Measurements from ENCODE around the gene APBA2. TPM values are rescaled to one million over a fixed set of nuclear protein-coding genes. Genes with fewer than 3 reads are reported as not detected.

APBA2 gene
- total and polyA plus RNA-seq, 2 of the 13 experiments (the other 11 are each of a cell fraction or from before 2014, with no cell fraction given) = 0.62 to 2.3 TPM

GRCh38 chr15:28896951-28897350, 11.2 kb downstream of the APBA2 start (continued):
- no peak for TF ChIP-seq GFI1 (CRISPR knock-in tag; IDR thresholded peaks at IDR 0.05; ENCODE audit: borderline replicate concordance)
- no peak for TF ChIP-seq SOX13 (IDR thresholded peaks at IDR 0.05)
- no peak for TF ChIP-seq SOX13 (CRISPR knock-in tag; conservative IDR thresholded peaks at IDR 0.05 in 1 of 2, IDR thresholded peaks at IDR 0.05 in 1 of 2)
- no peak for TF ChIP-seq ZSCAN25 (CRISPR knock-in tag; IDR thresholded peaks at IDR 0.05)

GRCh38 chr15:28897861-28898585, 12.2 kb downstream of the APBA2 start:
- Histone ChIP-seq H3K27ac (ENCODE audit: extremely low read length, insufficient read depth, low read length) (no peak overlapping the region), H3K79me2 (ENCODE audit: insufficient read depth, low read length) (no peaks in the 10 kb centered on the region), H3K9ac (ENCODE audit: insufficient read depth, low read depth, low read length) (no peak overlapping the region), H3K9me3 (ENCODE audit: low read length) (no peaks in the 10 kb centered on the region), H2AFZ (ENCODE audit: low read length) (no peak overlapping the region), H3K4me2 (ENCODE audit: low read depth, low read length) (no peak overlapping the region), H3K4me1 (ENCODE audit: insufficient read depth, low read length) (no peaks in the 10 kb centered on the region), H4K20me1 (ENCODE audit: insufficient read depth, low read length) (no peaks in the 10 kb centered on the region), H3K27me3 (ENCODE audit: control insufficient read depth in 1 of 2, insufficient read depth in 2 of 2, low read length in 2 of 2) (0 out of 5 replicates have a peak, but pooled peaks cover 0 to 3% of the 10 kb centered on the region in 2 experiments), H3K36me3 (replicated peaks in 1 of 2; ENCODE audit: control insufficient read depth in 1 of 2, insufficient read depth in 2 of 2, low read length in 2 of 2) (no peaks in the 10 kb centered on the region), H3K4me3 (replicated peaks in 1 of 3; ENCODE audit: insufficient read depth in 1 of 3, low read depth in 2 of 3, low read length in 3 of 3) (no peak overlapping the region)
- intact Hi-C loops (cut with micrococcal nuclease; ENCODE audit: unreplicated experiment) (no loop called here), in situ Hi-C loops (cut with HindIII; ENCODE audit: extremely low pct_ligation_motif_present, low pct_unique_long_range_greater_than_20kb) (no loop called here)
- ChIA-PET CTCF (ENCODE audit: low intra/inter-chr PET ratio, low total read pairs) (no interaction called here), POLR2A (no interaction called here)
- ATAC-seq (no peak), FAIRE-seq (no peak), DNase-seq (ENCODE audit: low spot score) (no peak)
- 69% methylated on average over 13 of the region's 13 CpGs for WGBS (ENCODE audit: low lambda C conversion rate)
- no TSS peak for BruUV-seq (replicated peaks)
- TF ChIP-seq XRCC5 (optimal IDR thresholded peaks at IDR 0.05; ENCODE audit: low read length) (no peak), ZNF331 (CRISPR knock-in tag; IDR thresholded peaks at IDR 0.05) (no peak), ZNF337 (CRISPR knock-in tag; IDR thresholded peaks at IDR 0.05; ENCODE audit: borderline replicate concordance, low read depth) (no peak), YEATS2 (CRISPR knock-in tag; IDR thresholded peaks at IDR 0.05; ENCODE audit: borderline replicate concordance) (no peak), RBFOX2 (IDR thresholded peaks at IDR 0.05; ENCODE audit: low read depth, low read length) (no peak), PPARG (CRISPR knock-in tag; conservative IDR thresholded peaks at IDR 0.05) (no peak), ZNF710 (CRISPR knock-in tag; IDR thresholded peaks at IDR 0.05; ENCODE audit: borderline replicate concordance) (no peak), ZFAT (CRISPR knock-in tag; conservative IDR thresholded peaks at IDR 0.05) (no peak), ZNF713 (CRISPR knock-in tag; IDR thresholded peaks at IDR 0.05) (no peak), ZNF776 (CRISPR knock-in tag; IDR thresholded peaks at IDR 0.05) (no peak), ZNF577 (CRISPR knock-in tag; IDR thresholded peaks at IDR 0.05; ENCODE audit: borderline replicate concordance, low read depth) (no peak), JUN (CRISPR knock-in tag; IDR thresholded peaks at IDR 0.05) (no peak), ZNF790 (CRISPR knock-in tag; IDR thresholded peaks at IDR 0.05; ENCODE audit: borderline replicate concordance) (no peak), ZNF232 (CRISPR knock-in tag; IDR thresholded peaks at IDR 0.05; ENCODE audit: borderline replicate concordance) (no peak), ZNF124 (CRISPR knock-in tag; IDR thresholded peaks at IDR 0.05) (no peak), TOPORS (CRISPR knock-in tag; IDR thresholded peaks at IDR 0.05) (no peak), ZNF274 (CRISPR knock-in tag; IDR thresholded peaks at IDR 0.05) (no peak), ZBTB25 (CRISPR knock-in tag; IDR thresholded peaks at IDR 0.05) (no peak)

All from HepG2 (cell line).